ENCODE data around the gene BCL2L15. TPM values are rescaled to one million over a fixed set of nuclear protein-coding genes. Genes with fewer than 3 reads are reported as not detected.

The BCL2L15 gene
- polyA plus RNA-seq, 1 donor (not counting 4 experiments of a cell fraction or from before 2014, with no cell fraction given): 0.08 TPM

DNA sequence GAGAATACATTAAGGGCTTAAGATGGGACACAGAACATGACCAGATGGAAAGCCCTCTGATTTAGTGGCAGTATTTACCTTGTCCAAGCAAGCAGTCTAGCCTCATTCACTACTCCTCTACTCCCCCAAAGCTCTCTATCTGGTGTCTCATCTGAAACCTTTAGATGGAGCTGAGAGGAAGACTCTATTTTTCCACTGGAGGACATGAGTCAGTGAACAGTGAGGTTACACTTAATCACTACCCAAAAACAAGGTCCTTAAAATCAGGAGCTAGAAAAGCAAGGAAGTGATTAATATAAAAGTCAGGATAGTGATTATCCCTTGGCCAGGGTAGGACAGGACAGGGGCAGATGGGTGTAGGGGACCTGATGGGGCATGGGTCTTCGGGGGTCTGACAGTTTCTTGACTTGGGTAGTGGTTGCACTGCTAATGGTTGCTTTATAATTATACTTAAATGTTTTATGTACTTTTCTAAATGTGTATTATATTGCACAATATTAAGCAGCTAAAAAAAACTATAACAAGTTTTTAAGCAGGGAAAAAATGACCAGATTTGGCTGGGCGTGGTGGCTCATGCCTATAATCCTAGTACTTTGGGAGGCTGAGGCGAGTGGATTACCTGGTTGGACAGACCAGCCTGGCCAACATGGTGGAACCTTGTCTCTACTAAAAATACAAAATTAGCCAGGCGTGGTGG, 18.8 kb downstream of the BCL2L15 start:
- H3K4me2 ChIP-seq (ENCODE audit: control insufficient read depth, extremely low read depth, insufficient read depth, low read depth, low read length): peak overlapping the region; percentile 30
- no peak for TF ChIP-seq EZH2 (IDR thresholded peaks at IDR 0.05; ENCODE audit: low read length)
- TF ChIP-seq, protein P1, sequence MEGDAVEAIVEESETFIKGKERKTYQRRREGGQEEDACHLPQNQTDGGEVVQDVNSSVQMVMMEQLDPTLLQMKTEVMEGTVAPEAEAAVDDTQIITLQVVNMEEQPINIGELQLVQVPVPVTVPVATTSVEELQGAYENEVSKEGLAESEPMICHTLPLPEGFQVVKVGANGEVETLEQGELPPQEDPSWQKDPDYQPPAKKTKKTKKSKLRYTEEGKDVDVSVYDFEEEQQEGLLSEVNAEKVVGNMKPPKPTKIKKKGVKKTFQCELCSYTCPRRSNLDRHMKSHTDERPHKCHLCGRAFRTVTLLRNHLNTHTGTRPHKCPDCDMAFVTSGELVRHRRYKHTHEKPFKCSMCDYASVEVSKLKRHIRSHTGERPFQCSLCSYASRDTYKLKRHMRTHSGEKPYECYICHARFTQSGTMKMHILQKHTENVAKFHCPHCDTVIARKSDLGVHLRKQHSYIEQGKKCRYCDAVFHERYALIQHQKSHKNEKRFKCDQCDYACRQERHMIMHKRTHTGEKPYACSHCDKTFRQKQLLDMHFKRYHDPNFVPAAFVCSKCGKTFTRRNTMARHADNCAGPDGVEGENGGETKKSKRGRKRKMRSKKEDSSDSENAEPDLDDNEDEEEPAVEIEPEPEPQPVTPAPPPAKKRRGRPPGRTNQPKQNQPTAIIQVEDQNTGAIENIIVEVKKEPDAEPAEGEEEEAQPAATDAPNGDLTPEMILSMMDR (optimal IDR thresholded peaks at IDR 0.05 in 1 of 3, IDR thresholded peaks at IDR 0.05 in 1 of 3, conservative IDR thresholded peaks at IDR 0.05 in 1 of 3; ENCODE audit: extremely low read depth in 1 of 3, insufficient read depth in 2 of 3, low read length in 3 of 3): no peak
- dilution Hi-C loops (cut with MboI; ENCODE audit: extremely low pct_ligation_motif_present, low sequenced_read_pairs): no loop called here
- peak overlapping the region; percentile 42 for H3K27ac ChIP-seq (ENCODE audit: control insufficient read depth, insufficient read depth, low read length)
- no peaks in the 10 kb centered on the region for H4K20me1 ChIP-seq (ENCODE audit: control insufficient read depth, extremely low read depth, insufficient read depth, low read length)
- no peaks in the 10 kb centered on the region for H3K9me1 ChIP-seq (ENCODE audit: control insufficient read depth, extremely low read depth, insufficient read depth, low read length)
- peaks cover 43% of the 10 kb centered on the region for H3K4me1 ChIP-seq (ENCODE audit: control insufficient read depth, extremely low read depth, insufficient read depth, low read length)
- no peaks in the 10 kb centered on the region for H3K36me3 ChIP-seq (ENCODE audit: control insufficient read depth in 2 of 2, extremely low read depth in 1 of 2, insufficient read depth in 2 of 2, low read length in 2 of 2)
- H3K9me3 ChIP-seq (ENCODE audit: control insufficient read depth, low read depth, low read length): no peaks in the 10 kb centered on the region
- H3K27me3 ChIP-seq (ENCODE audit: control insufficient read depth, extremely low read depth, insufficient read depth, low read length): no peaks in the 10 kb centered on the region
- H3K4me3 ChIP-seq (ENCODE audit: control insufficient read depth in 2 of 3, extremely low read depth in 1 of 3, insufficient read depth in 2 of 3, low read depth in 1 of 3, low read length in 3 of 3): no peak overlapping the region
- DNase-seq (ENCODE audit: low read depth, low spot score): peak; percentile 33
- peak; percentile 68 for FAIRE-seq
- H2AFZ ChIP-seq (ENCODE audit: control insufficient read depth, low read length): peak overlapping the region; percentile 54
- H3K9ac ChIP-seq (ENCODE audit: control insufficient read depth, extremely low read depth, insufficient read depth, low read length): no peak overlapping the region
- H3K79me2 ChIP-seq (ENCODE audit: control insufficient read depth, insufficient read depth, low read length): no peaks in the 10 kb centered on the region

- FAIRE-seq (no peak), DNase-seq (ENCODE audit: low read depth, low spot score) (no peak)
- H4K20me1 ChIP-seq (ENCODE audit: control insufficient read depth, extremely low read depth, insufficient read depth, low read length): no peaks in the 10 kb centered on the region
- H3K9me1 ChIP-seq (ENCODE audit: control insufficient read depth, extremely low read depth, insufficient read depth, low read length): no peaks in the 10 kb centered on the region
- H3K27me3 ChIP-seq (ENCODE audit: control insufficient read depth, extremely low read depth, insufficient read depth, low read length): no peaks in the 10 kb centered on the region
- H3K9me3 ChIP-seq (ENCODE audit: control insufficient read depth, low read depth, low read length): no peaks in the 10 kb centered on the region
- no peak overlapping the region for H2AFZ ChIP-seq (ENCODE audit: control insufficient read depth, low read length)
- H3K27ac ChIP-seq (ENCODE audit: control insufficient read depth, insufficient read depth, low read length): no peak overlapping the region
- dilution Hi-C loops (cut with MboI; ENCODE audit: extremely low pct_ligation_motif_present, low sequenced_read_pairs): no loop called here
- no peak overlapping the region for H3K4me3 ChIP-seq (ENCODE audit: control insufficient read depth in 2 of 3, extremely low read depth in 1 of 3, insufficient read depth in 2 of 3, low read depth in 1 of 3, low read length in 3 of 3)
- H3K4me1 ChIP-seq (ENCODE audit: control insufficient read depth, extremely low read depth, insufficient read depth, low read length): peaks cover 24% of the 10 kb centered on the region
- no peaks in the 10 kb centered on the region for H3K79me2 ChIP-seq (ENCODE audit: control insufficient read depth, insufficient read depth, low read length)
- no peak overlapping the region for H3K4me2 ChIP-seq (ENCODE audit: control insufficient read depth, extremely low read depth, insufficient read depth, low read depth, low read length)
- TF ChIP-seq, protein P1 (optimal IDR thresholded peaks at IDR 0.05 in 1 of 3, IDR thresholded peaks at IDR 0.05 in 1 of 3, conservative IDR thresholded peaks at IDR 0.05 in 1 of 3; ENCODE audit: extremely low read depth in 1 of 3, insufficient read depth in 2 of 3, low read length in 3 of 3): no peak
- no peak overlapping the region for H3K9ac ChIP-seq (ENCODE audit: control insufficient read depth, extremely low read depth, insufficient read depth, low read length)
- H3K36me3 ChIP-seq (ENCODE audit: control insufficient read depth in 2 of 2, extremely low read depth in 1 of 2, insufficient read depth in 2 of 2, low read length in 2 of 2): no peaks in the 10 kb centered on the region
These were observed 25.7 kb downstream of the BCL2L15 start for GRCh38 chr1:113861641-113862040.
